SJCRH30 (cell line): ENCODE results near the gene KLRF2. TPM values are rescaled to one million over a fixed set of nuclear protein-coding genes. Genes with fewer than 3 reads are reported as not detected.
"Not testable (repeated sequence)": the region's sequence is repeated elsewhere in the genome, so short reads cannot be mapped to it uniquely, and the experiment has no call there.

Experiments used
- DNase-seq, 2 experiments: peaks; one replicate each; pipeline ENCODE4 v3.0.0-alpha.2; 2015 to 2020
- H3K27ac ChIP-seq: fragments of 250-450 bp; sonication (Bioruptor Pico); 2 replicates; pipeline ENCODE4 v1.5.1; 2020; ENCODE audit warnings: mild to moderate bottlenecking, moderate library complexity
- H3K27me3 ChIP-seq: fragments of 250-450 bp; sonication (Bioruptor Pico); 2 replicates; pipeline ENCODE4 v1.5.1; 2020; ENCODE audit warnings: mild to moderate bottlenecking, moderate library complexity
- H3K36me3 ChIP-seq: fragments of 250-450 bp; sonication (Bioruptor Pico); 2 replicates; pipeline ENCODE4 v1.5.1; 2020; ENCODE audit warnings: mild to moderate bottlenecking, moderate library complexity
- H3K4me1 ChIP-seq: fragments of 250-450 bp; sonication (Bioruptor Pico); 2 replicates; pipeline ENCODE4 v1.5.1; 2020; ENCODE audit warnings: mild to moderate bottlenecking, moderate library complexity
- H3K4me3 ChIP-seq: fragments of 250-450 bp; sonication (Bioruptor Pico); 2 replicates; pipeline ENCODE4 v1.5.1; 2020; ENCODE audit warnings: mild to moderate bottlenecking, moderate library complexity
- H3K9me3 ChIP-seq: fragments of 250-450 bp; sonication (Bioruptor Pico); replicated peaks from 2 replicates; pipeline ENCODE4 v1.5.1; 2020; ENCODE audit warnings: mild to moderate bottlenecking, moderate library complexity
- total RNA-seq: library from RNA; depleted of rRNA; stranded (reverse); fragments of >200 nt; shearing (Covaris generic); gene quantifications from 2 replicates; pipeline ENCODE4 v1.2.3, GENCODE V29; 2014

KLRF2 gene
- total RNA-seq, 1 experiment from 2014 or later, result not detected

DNA sequence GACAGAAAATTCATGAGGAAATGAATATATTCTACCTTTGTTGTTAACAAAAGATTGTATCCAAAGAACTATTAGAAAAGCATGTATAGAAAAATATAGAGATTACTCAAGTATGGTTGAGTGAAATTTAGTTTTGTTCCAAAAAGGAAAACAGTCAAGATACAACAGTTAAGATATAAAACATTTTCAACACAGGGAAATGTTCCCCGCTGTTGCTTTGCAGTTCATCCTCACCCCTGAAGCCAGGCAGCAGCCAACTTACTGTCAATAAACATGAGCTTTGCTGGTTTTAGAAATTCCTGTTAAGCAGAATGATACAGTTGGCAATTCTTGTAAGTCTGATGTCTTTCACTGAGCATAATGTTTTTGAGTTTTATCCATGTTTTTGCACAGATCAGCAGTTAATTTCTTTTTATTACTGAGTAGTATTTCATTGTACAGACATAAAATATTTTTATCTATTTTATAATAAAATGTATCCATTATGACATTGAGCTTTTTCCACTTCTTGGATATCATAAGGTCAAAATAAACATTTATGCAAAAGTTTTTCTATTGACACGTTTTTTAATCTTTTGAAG, 10.9 kb upstream of the KLRF2 start:
- Histone ChIP-seq H3K4me3 (no peak overlapping the region), H3K27ac (no peak overlapping the region), H3K9me3 (no peaks in the 10 kb centered on the region), H3K36me3 (no peaks in the 10 kb centered on the region), H3K4me1 (peaks cover 4% of the 10 kb centered on the region; the same call in 1 of the 2 replicates), H3K27me3 (peaks cover 3% of the 10 kb centered on the region; the same call in 1 of the 2 replicates)
- DNase-seq, result no peak

DNA sequence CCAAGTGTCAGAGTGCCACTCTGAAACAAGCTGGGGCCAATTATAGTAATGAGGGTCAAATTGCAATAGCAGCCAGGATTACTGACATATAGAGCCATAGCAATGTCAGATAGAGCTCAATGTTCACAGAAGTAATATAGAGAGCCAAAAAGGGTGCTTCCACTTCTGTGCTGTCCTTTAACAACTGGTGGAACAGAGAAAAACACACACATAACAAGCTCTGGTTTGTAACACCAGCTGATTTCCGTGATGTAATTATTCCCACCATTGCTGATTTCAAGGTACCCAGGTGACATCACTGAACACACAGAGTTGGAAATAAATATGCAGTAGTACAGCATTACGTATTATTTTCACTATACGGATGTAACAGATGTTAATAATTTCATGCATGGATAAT, 9.1 kb upstream of the KLRF2 start:
- H3K4me3 ChIP-seq, result no peak overlapping the region
- H3K27me3 ChIP-seq, result peaks cover 3% of the 10 kb centered on the region; the same call in 1 of the 2 replicates
- no peaks in the 10 kb centered on the region for H3K36me3 ChIP-seq
- H3K4me1 ChIP-seq, result peaks cover 4% of the 10 kb centered on the region; the same call in 1 of the 2 replicates
- no peak overlapping the region for H3K27ac ChIP-seq
- H3K9me3 ChIP-seq, result no peaks in the 10 kb centered on the region
- no peak for DNase-seq

DNA sequence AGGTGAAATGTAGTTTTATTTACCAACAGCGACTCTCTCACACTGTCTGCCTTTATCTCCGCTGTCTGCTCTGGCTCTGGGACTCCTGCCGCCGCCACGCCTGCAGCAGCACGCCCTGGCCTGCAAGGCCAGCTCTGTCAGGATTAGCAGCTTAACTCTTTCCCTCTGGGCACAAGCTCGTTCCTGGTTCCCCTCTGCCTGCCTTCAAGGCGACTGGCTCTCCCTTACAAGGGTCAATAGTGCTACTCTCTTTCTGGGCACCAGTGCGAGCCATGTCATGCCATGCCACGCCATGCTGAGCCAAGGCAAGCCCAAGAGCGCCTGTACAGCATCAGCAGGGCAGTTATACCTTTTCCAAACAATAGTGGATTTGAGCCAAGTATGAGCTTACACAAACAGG, 8.5 kb upstream of the KLRF2 start:
- no peak overlapping the region for H3K27ac ChIP-seq
- no peaks in the 10 kb centered on the region for H3K36me3 ChIP-seq
- H3K4me3 ChIP-seq, result no peak overlapping the region
- H3K9me3 ChIP-seq, result no peaks in the 10 kb centered on the region
- peaks cover 4% of the 10 kb centered on the region; the same call in 1 of the 2 replicates for H3K4me1 ChIP-seq
- peaks cover 3% of the 10 kb centered on the region; the same call in 1 of the 2 replicates for H3K27me3 ChIP-seq
- DNase-seq, result peak in 1 of 2 experiments; percentile 3

DNA sequence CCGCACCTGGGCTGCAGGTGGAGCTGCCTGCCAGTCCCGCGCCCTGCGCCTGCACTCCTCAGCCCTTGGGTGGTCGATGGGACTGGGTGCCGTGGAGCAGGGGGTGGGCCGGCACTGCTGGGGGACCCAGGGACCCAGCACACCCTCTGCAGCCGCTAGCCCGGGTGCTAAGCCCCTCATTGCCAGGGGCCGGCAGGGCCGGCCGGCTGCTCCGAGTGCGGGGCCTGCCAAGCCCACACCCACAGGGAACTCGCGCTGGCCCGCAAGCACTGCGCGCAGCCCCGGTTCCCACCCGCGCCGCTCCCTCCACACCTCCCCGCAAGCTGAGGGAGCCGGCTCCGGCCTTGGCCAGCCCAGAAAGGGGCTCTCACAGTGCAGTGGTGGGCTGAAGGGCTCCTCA, 5.2 kb upstream of the KLRF2 start:
- not testable (repeated sequence) for H3K9me3 ChIP-seq, H3K36me3 ChIP-seq, H3K27me3 ChIP-seq, DNase-seq, H3K4me1 ChIP-seq, H3K27ac ChIP-seq, H3K4me3 ChIP-seq

DNA sequence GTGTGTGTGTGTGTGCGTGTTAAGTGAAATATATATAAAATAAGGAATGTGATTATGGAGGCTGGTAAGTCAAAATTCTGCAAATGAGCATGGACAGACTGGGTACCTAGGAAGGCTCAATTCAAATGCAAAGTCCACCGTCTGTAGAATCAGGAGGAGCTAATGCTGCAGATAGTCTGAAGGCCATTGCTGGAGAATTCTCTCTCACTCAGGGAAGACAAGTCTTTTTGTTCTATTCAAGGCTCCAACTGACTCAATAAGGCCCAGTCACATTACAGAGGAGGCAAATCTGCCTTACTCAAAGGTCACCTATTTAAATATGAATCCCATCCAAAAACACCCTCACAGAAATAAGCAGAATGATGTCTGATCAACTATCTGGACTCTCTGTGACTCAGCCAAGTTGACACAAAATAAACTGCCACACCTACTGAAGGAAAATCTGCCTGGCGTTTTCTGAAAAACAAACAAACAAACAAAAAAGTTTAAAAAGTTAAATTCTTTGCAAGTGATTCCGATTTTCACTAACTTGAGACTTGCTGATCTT, 684 bp upstream of the KLRF2 start:
- no peaks in the 10 kb centered on the region for H3K27me3 ChIP-seq
- H3K36me3 ChIP-seq, result no peaks in the 10 kb centered on the region
- no peaks in the 10 kb centered on the region for H3K9me3 ChIP-seq
- H3K27ac ChIP-seq, result no peak overlapping the region
- DNase-seq, result no peak
- no peak overlapping the region for H3K4me3 ChIP-seq
- no peaks in the 10 kb centered on the region for H3K4me1 ChIP-seq

DNA sequence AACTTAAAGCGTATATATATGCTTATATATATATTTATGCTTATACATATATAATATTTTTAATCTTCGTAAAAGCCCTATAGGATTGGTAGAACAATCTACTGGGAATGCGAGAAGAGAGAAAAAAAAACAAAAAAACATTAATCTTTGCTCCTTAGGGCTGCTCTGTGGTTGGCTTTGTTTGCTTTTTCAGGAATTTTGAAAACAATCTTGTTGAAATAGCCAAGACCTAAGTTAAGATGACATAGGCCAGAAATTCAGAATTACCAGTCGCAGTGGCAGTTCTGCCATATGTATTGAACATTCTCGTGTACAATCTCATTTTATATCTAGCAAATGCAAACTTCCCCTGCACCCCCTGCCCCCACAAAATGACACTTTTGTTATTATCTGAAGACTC, 699 bp downstream of the KLRF2 start:
- no peaks in the 10 kb centered on the region for H3K9me3 ChIP-seq
- H3K27ac ChIP-seq, result no peak overlapping the region
- DNase-seq, result no peak
- H3K36me3 ChIP-seq, result no peaks in the 10 kb centered on the region
- H3K27me3 ChIP-seq, result no peaks in the 10 kb centered on the region
- H3K4me3 ChIP-seq, result no peak overlapping the region
- H3K4me1 ChIP-seq, result no peaks in the 10 kb centered on the region

DNA sequence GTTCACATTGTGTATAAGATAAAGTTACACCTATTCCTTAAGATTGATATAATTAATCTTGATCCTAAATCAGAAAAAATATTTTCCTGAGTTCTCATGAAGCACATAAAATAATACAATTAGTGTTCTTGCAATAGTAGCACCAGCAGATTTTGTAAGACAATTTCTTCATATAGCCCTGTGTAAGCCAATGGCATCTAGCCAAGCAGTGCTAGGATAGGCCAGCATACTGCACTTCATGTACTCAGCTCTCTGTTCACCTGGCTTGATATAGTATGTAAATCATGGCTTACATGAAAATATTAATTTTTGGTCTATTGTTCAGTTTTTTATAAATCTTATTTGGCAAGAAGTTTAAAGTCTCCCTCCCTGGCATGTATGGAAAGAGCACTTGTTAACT, 1.9 kb downstream of the KLRF2 start:
- DNase-seq, result no peak
- Histone ChIP-seq H3K9me3 (no peaks in the 10 kb centered on the region), H3K4me1 (no peaks in the 10 kb centered on the region), H3K4me3 (no peak overlapping the region), H3K36me3 (no peaks in the 10 kb centered on the region), H3K27me3 (no peaks in the 10 kb centered on the region), H3K27ac (no peak overlapping the region)

DNA sequence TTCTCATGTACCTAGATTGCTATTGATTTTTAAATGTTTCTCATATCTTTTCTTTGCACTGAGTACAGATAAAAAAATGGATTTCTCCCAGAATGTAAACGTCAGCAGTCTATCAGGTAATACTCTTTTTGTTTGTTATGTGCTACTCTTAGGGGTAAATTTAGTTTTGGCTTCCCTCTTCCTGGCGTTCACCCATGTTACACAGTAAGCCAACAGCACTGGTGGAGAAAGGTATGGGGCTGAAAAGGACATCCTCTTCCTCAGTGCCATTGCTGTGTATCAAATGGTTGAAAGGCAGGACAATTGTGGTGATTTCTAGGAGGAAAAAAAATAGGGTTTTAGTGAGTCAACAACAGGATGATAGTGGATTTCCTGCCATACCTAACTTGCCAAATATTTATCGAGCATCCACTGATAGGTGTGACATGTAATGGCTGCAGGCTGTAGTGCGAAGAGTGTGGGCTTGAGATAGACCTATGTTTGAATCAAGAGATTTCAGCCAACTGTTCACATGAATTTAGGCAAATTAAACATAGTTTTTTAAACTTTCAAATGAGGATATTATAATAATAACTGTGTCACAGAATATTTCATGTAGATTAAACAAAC, 7.5 kb downstream of the KLRF2 start:
- no peak overlapping the region for H3K4me3 ChIP-seq
- no peaks in the 10 kb centered on the region for H3K9me3 ChIP-seq
- H3K27me3 ChIP-seq, result no peaks in the 10 kb centered on the region
- DNase-seq, result no peak
- no peak overlapping the region for H3K27ac ChIP-seq
- H3K36me3 ChIP-seq, result no peaks in the 10 kb centered on the region
- H3K4me1 ChIP-seq, result no peaks in the 10 kb centered on the region

DNA sequence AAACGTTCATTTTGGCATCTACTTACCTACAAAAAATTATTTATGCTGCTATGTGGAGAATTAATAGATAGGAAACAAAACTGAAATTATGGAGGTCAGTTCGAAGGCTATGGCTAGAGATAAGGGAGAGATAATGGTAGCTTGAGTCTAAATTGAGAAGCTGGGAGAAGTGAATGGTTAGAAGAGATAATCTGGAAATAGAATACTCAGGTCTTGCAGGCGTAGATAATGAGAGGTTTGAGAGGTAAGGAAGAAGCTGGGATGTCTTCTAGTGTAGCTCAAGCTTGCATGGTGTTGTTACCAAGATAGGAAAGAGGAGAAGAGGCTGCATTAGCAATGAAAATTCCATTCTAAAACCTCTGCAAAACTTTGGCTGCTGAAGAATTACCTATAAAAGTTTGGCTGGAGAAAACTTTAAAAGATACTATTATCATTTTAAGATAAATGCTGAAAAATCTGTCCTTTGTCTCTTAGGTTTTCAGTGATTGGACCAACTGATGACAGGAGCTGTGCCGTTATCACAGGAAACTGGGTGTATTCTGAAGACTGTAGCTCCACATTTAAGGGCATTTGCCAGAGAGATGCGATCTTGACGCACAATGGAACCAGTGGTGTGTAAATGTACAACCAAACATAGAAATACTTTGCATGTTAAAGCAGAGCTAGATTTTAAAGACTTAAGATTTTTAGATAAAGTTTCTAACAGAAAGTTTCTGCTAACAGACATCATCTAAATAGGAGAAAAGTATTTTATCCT, 14.1 kb downstream of the KLRF2 start:
- no peak for DNase-seq
- Histone ChIP-seq H3K9me3 (no peaks in the 10 kb centered on the region), H3K27me3 (no peaks in the 10 kb centered on the region), H3K4me3 (no peak overlapping the region), H3K27ac (no peak overlapping the region), H3K4me1 (no peaks in the 10 kb centered on the region), H3K36me3 (no peaks in the 10 kb centered on the region)

DNA sequence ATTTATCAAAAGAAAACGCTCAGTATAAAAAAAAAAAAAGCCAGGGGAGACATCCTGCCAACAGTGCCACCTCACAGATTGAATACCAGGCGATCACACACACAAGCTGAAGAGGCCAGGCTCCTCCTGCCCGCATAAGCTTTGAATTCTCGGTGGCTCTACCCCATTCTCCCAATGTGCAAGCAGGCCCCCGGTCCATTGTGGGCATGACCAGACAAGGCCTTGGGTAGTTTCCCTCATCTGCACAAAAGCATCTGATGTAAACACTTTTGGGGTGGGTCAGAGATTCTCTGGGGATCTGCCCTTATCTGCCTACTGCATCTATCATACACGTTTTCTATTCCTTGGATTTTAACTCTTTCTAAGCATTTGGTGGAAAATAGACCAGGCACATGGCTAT, 16.2 kb downstream of the KLRF2 start:
- Histone ChIP-seq H3K4me3 (no peak overlapping the region), H3K27ac (no peak overlapping the region), H3K27me3 (no peaks in the 10 kb centered on the region), H3K9me3 (no peaks in the 10 kb centered on the region), H3K36me3 (no peaks in the 10 kb centered on the region), H3K4me1 (no peaks in the 10 kb centered on the region)
- no peak for DNase-seq

DNA sequence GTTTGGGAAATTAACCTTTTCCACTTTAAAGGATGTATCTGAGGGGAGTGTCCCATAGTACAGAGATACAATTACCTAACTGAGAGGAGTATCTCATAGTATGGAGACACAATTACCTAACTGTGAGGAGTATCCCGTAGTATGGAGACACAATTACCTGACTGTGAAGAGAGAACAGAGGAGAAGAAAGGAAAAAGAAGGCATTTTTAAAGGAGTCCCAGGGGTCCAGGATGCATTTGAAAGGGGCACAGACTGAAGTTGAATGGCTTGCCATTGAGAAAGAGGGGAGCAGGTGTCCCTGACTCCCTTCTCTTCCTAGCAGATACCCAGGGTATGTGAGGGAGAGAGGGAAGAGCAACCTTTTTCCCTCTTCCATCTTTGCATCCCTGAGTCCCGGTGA, 17.9 kb downstream of the KLRF2 start:
- Histone ChIP-seq H3K36me3 (no peaks in the 10 kb centered on the region), H3K27me3 (no peaks in the 10 kb centered on the region), H3K4me3 (no peak overlapping the region), H3K9me3 (no peaks in the 10 kb centered on the region), H3K27ac (no peak overlapping the region), H3K4me1 (no peaks in the 10 kb centered on the region)
- no peak for DNase-seq

DNA sequence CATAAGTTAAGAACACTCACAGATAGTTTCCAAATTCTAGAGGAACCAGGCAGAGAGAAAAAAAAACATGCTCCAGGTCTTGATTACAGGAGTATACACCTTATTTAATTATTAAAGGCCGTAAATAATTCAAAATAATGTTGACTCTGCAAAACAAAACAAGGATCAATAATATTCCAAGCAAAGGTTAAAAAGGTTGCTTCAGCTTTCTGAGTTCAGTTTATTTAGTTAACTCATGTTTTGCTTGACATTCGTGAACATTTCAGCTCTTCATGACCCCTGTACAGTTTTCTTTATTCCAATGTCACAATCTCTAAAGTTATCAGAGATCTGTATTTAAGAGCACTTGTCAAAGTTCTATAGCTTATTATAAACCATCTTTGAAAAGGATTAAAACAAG, 19.6 kb downstream of the KLRF2 start:
- no peaks in the 10 kb centered on the region for H3K36me3 ChIP-seq
- H3K27ac ChIP-seq, result no peak overlapping the region
- no peak overlapping the region for H3K4me3 ChIP-seq
- DNase-seq, result no peak
- H3K9me3 ChIP-seq, result no peaks in the 10 kb centered on the region
- H3K27me3 ChIP-seq, result no peaks in the 10 kb centered on the region
- H3K4me1 ChIP-seq, result no peaks in the 10 kb centered on the region

DNA sequence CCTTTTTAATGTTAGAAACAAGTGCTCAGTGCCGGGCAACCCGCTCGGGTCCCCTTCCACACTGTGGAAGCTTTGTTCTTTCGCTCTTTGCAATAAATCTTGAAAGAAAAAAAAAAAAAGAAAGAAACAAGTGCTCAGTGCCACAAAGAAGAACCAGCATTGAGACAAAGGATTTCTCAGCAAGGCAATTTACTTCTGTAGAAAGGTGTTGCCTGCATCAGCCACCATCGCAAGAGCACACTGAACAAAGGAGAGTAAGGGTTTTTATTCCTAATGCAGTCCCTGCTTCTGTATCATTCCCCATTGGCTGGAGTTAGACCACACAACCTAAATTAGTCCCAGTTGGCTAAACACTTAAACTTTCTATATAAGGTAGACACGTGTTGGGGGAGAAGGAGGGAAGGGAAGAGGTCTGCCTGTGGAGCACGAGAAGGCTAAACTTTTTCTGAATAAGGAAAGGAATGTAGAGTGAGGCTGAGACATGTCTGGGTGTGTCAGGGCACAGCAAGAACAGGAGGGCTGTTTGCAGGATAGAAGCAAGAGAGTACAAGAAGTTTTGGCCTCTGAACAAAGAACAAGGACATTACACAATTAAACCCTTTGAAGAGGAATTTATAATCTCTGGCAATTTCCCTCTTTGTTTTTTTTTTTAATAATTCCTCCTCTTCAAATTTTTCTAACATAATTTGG, 21.4 kb downstream of the KLRF2 start:
- H3K9me3 ChIP-seq, result no peaks in the 10 kb centered on the region
- H3K4me1 ChIP-seq, result no peaks in the 10 kb centered on the region
- H3K27me3 ChIP-seq, result no peaks in the 10 kb centered on the region
- no peak for DNase-seq
- H3K36me3 ChIP-seq, result no peaks in the 10 kb centered on the region
- H3K4me3 ChIP-seq, result no peak overlapping the region
- H3K27ac ChIP-seq, result no peak overlapping the region

DNA sequence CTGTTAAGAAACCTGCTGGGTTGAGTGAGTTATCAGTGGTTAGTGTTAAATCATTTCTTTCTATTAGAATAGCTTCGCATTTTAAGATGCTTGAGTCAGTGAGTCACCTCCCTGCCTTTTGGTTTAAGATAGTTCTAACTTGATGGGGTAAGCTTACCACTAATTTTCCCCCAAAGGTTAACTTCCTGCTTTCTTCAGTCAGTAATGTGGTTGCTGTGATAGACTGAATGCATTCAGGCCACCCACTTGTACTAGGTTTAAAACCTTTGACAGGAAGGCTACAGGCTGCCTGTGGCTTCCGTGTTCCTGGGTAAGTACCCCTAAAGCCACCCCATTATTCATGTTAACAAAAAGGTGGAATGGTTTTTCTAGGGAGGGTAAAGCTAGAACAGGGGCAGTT, 25.6 kb downstream of the KLRF2 start:
- no peaks in the 10 kb centered on the region for H3K36me3 ChIP-seq
- no peak overlapping the region for H3K4me3 ChIP-seq
- no peaks in the 10 kb centered on the region for H3K4me1 ChIP-seq
- no peak overlapping the region for H3K27ac ChIP-seq
- no peaks in the 10 kb centered on the region for H3K27me3 ChIP-seq
- H3K9me3 ChIP-seq, result no peaks in the 10 kb centered on the region
- no peak for DNase-seq

DNA sequence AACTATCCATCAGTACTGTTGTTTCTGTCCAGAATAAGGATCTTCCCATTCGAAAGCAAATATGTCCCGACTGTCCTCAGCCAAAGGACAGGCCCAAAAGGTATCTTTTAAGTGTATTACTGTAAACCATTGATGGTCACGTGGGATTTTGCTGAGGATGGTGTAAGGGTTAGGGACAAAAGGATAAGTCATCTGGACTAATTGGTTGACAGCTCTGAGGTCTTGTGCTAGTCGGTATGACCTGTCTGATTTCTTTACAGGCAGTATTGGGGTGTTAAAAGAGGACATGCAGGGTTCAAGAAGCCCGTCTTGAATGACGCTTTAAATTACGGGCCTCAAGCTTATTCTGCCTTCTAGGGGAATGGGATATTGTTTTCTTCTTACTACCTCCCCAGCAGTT, 26.5 kb downstream of the KLRF2 start:
- H3K4me3 ChIP-seq, result no peak overlapping the region
- no peak for DNase-seq
- no peaks in the 10 kb centered on the region for H3K27me3 ChIP-seq
- H3K9me3 ChIP-seq, result no peaks in the 10 kb centered on the region
- H3K27ac ChIP-seq, result no peak overlapping the region
- no peaks in the 10 kb centered on the region for H3K4me1 ChIP-seq
- no peaks in the 10 kb centered on the region for H3K36me3 ChIP-seq
